Stimulated activated CD4-positive, alpha-beta T cell treated with anti-CD3 and anti-CD28 coated beads, Interleukin-15, amount 100 ng/mL, for 24 hours (primary cell): ENCODE results near the gene MOCOS.
"Not testable (repeated sequence)": the region's sequence is repeated elsewhere in the genome, so short reads cannot be mapped to it uniquely, and the experiment has no call there.

Experiments used
- DNase-seq: peaks from one replicate; pipeline ENCODE4 v3.0.0-alpha.2; 2020

MOCOS gene

GRCh38 chr18:36205166-36205565 lies 17.9 kb downstream of the MOCOS start:
- DNase-seq: no peak

GRCh38 chr18:36207303-36207702 lies 20.0 kb downstream of the MOCOS start:
- no peak for DNase-seq

GRCh38 chr18:36207969-36208368 lies 20.7 kb downstream of the MOCOS start:
- not testable (repeated sequence) for DNase-seq

- no peak for DNase-seq
Observed at GRCh38 chr18:36211612-36212065, 24.3 kb downstream of the MOCOS start.

GRCh38 chr18:36212301-36213171 lies 25.2 kb downstream of the MOCOS start:
- no peak for DNase-seq

- DNase-seq: no peak
Observed at GRCh38 chr18:36214811-36215210, 27.5 kb downstream of the MOCOS start.

- no peak for DNase-seq
Observed at GRCh38 chr18:36215577-36215976, 28.3 kb downstream of the MOCOS start.

GRCh38 chr18:36217348-36217747 lies 30.1 kb downstream of the MOCOS start:
- DNase-seq: no peak

- DNase-seq: no peak
Observed at GRCh38 chr18:36229188-36229587, 41.9 kb downstream of the MOCOS start.

- DNase-seq: not testable (repeated sequence)
Observed at GRCh38 chr18:36240510-36240909, 53.2 kb downstream of the MOCOS start.

GRCh38 chr18:36241831-36242230 lies 54.5 kb downstream of the MOCOS start:
- DNase-seq: no peak

GRCh38 chr18:36247036-36247435 lies 59.7 kb downstream of the MOCOS start:
- DNase-seq: no peak

GRCh38 chr18:36249392-36249791 lies 62.1 kb downstream of the MOCOS start:
- no peak for DNase-seq

- no peak for DNase-seq
Observed at GRCh38 chr18:36250827-36251226, 63.5 kb downstream of the MOCOS start.

- DNase-seq: no peak
Observed at GRCh38 chr18:36255072-36255698, 67.9 kb downstream of the MOCOS start.

- DNase-seq: no peak
Observed at GRCh38 chr18:36256094-36256493, 68.8 kb downstream of the MOCOS start.

GRCh38 chr18:36262971-36263370 lies 75.7 kb downstream of the MOCOS start:
- no peak for DNase-seq

GRCh38 chr18:36264283-36264682 lies 77.0 kb downstream of the MOCOS start:
- no peak for DNase-seq

GRCh38 chr18:36265015-36265414 lies 77.7 kb downstream of the MOCOS start:
- no peak for DNase-seq

GRCh38 chr18:36269157-36269556 lies 81.9 kb downstream of the MOCOS start:
- DNase-seq: no peak

- DNase-seq: no peak
Observed at GRCh38 chr18:36271153-36271552, 83.9 kb downstream of the MOCOS start.

- no peak for DNase-seq
Observed at GRCh38 chr18:36273347-36273746, 86.0 kb downstream of the MOCOS start.

- no peak for DNase-seq
Observed at GRCh38 chr18:36274083-36274715, 86.9 kb downstream of the MOCOS start.

- no peak for DNase-seq
Observed at GRCh38 chr18:36275561-36275960, 88.3 kb downstream of the MOCOS start.
